BJ (cell line): ENCODE results near the gene PCIF1. TPM values are rescaled to one million over a fixed set of nuclear protein-coding genes. Genes with fewer than 3 reads are reported as not detected.

Experiments
- CTCF ChIA-PET: fragments of 350-600 bp; formaldehyde crosslinking; extraction: SDS; loops from one replicate; lab custom pipeline; 2021; ENCODE audit warnings: antibody characterized with exemption, inconsistent platforms; lab: Yijun Ruan, JAX
- POLR2A ChIA-PET: fragments of 300-600 bp; sonication (Branson Sonifier 250); formaldehyde crosslinking; extraction: SDS; loops from one replicate; lab custom pipeline; 2021; ENCODE audit warnings: antibody characterized with exemption; lab: Charles Lee
- DNase-seq: peaks from one replicate; pipeline ENCODE4 v3.0.0-alpha.2; 2011; ENCODE audit warnings: low read depth
- H3K27me3 ChIP-seq: 2 replicates; pipeline ENCODE4 v1.6.0; 2011; ENCODE audit warnings: low read length; ENCODE audit not compliant: control insufficient read depth, insufficient read depth
- H3K36me3 ChIP-seq: 2 replicates; pipeline ENCODE4 v1.5.1; 2011; ENCODE audit warnings: low read length; ENCODE audit not compliant: control insufficient read depth, insufficient read depth
- H3K4me3 ChIP-seq: 2 replicates; pipeline ENCODE4 v1.5.1; 2011; ENCODE audit warnings: low read depth, mild to moderate bottlenecking, control low read depth, low read length
- CTCF ChIP-seq: IDR thresholded peaks from 2 replicates; pipeline ENCODE4 v1.5.1; 2011; ENCODE audit warnings: low read depth, mild to moderate bottlenecking, control low read depth, inconsistent platforms, low read length, moderate library complexity; ENCODE audit not compliant: insufficient read depth
- polyA plus RNA-seq: library from polyadenylated mRNA; depleted of rRNA; stranded (reverse); fragments of >200 nt; gene quantifications from 2 replicates; pipeline ENCODE4 v1.2.3, GENCODE V29; 2011

The PCIF1 gene
- polyA plus RNA-seq, 1 experiment: 20.9 TPM

DNA sequence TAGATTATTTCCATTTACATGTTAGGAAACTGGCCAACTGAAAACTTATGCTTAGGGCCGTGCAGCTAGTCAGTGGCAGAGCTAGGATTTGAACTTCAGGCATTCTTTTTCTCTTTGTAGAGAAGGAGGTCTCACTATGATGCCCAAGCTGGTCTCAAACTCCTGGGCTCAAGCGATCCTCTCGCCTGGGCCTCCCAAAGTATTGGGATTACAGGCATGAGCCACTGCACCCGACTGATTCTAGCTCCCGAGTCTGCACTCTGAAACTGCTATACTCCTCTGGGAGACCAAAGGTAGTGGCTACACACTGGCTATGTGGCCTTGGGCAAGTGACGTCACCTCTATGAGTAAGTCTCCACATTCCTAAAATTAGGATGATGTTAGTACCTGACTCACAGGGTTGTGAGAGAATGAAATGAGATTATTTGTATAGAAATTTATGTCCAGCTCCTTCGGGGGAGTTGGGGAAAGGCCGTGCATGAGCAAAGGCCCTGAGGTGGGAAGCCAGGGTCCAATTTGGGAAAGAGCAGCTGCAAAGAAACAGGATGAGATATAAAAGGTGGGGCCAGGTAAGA, 28.9 kb upstream of the PCIF1 start:
- no peak for TF ChIP-seq CTCF
- CTCF ChIA-PET: interaction anchor here (0.8 to 1.6 kb wide), 4 partner anchors 9 to 63 kb away, joined by 3 to 6 read pairs (median 4); partner anchors contain the start of genes CTSA and NEURL2
- POLR2A ChIA-PET: interaction anchor here (0.6 kb wide), 1 partner anchor 15 kb away, joined by 3 read pairs; no protein-coding TSS in a partner anchor
- DNase-seq: no peak
- Histone ChIP-seq H3K27me3 (no peaks in the 10 kb centered on the region), H3K36me3 (no peaks in the 10 kb centered on the region), H3K4me3 (no peak overlapping the region)

DNA sequence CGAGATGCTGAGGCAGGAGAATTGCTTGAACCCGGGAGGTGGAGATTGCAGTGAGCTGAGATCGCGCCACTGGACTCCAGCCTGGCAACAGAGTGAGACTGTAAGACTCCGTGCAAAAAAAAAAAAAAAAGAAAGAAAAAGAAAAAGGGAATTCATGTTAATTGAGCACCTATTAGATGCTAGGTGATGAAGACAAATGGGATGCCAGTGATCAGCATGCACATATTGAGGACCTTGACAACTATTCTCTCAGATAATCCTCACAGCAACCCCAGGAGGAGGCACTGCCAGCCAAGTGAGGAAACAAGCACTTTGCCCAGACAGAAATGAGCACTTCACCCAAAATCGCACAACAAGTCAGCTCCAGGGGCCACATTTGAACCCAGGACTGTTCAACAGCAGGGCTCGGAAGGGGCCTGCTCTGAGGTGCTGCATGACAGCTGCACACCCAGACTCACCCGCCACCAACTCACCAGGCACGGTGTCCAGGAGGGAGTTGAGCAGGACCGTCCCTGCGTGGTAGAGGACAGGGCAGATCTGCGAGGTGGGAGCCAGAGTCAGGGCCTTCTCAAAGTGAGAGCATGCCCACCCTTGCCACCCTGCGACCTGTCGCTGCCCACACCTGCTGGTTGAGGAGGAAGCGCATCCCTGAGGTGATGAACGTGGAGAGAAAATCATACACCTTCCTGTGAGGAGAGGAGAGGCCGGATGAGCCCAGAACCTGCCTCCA, 27.1 kb upstream of the PCIF1 start:
- Histone ChIP-seq H3K4me3 (no peak overlapping the region), H3K27me3 (no peaks in the 10 kb centered on the region), H3K36me3 (no peaks in the 10 kb centered on the region)
- CTCF ChIA-PET: interaction anchor here (1.6 kb wide), 1 partner anchor 8 kb away, joined by 3 read pairs; no protein-coding TSS in a partner anchor
- DNase-seq: no peak
- TF ChIP-seq CTCF: no peak
- POLR2A ChIA-PET: no interaction called here

GRCh38 chr20:45908084-45908483, 26.4 kb upstream of the PCIF1 start:
- CTCF ChIA-PET: interaction anchor here (1.6 kb wide), 1 partner anchor 9 kb away, joined by 3 read pairs; no protein-coding TSS in a partner anchor
- no peak overlapping the region for H3K4me3 ChIP-seq
- DNase-seq: no peak

DNA sequence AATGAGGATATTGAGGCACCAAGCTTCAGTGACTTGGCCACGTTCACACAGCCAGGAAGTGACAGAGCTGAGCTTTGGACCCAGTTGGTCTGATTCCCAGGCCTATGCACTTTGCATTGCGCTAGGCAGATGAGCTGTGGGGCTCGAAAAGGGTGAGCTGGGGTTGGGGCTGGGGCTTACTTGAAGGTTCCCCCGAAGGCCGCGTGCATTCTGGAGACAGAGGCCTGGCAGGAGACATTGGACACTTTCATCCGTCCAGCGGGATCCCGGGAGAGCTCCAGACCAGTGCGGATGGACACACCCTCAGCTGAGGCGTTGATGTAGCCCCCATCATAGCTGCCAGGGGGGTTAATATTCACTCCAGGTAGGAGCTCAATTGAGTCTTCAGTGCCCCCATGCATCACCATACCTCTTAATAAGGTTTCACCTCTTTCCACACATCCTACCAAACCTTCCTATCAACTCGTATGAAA, 25.1 kb upstream of the PCIF1 start:
- H3K36me3 ChIP-seq: no peaks in the 10 kb centered on the region
- ChIA-PET POLR2A (interaction anchor here (0.5 kb wide), 1 partner anchor 25 kb away, joined by 3 read pairs; no protein-coding TSS in a partner anchor), CTCF (interaction anchor here (1.6 kb wide), 1 partner anchor 10 kb away, joined by 3 read pairs; no protein-coding TSS in a partner anchor)
- no peak overlapping the region for H3K4me3 ChIP-seq
- no peaks in the 10 kb centered on the region for H3K27me3 ChIP-seq
- no peak for TF ChIP-seq CTCF
- no peak for DNase-seq

More at GRCh38 chr20:45908084-45908483, 26.4 kb upstream of the PCIF1 start:
- Histone ChIP-seq H3K36me3 (no peaks in the 10 kb centered on the region), H3K27me3 (no peaks in the 10 kb centered on the region)
- POLR2A ChIA-PET: no interaction called here
- TF ChIP-seq CTCF: no peak
